Measurements from ENCODE around the gene SPECC1.

GRCh38 chr17:20232611-20233010, 223.5 kb downstream of the SPECC1 start:
- TF ChIP-seq CTCF (IDR thresholded peaks at IDR 0.05) (no peak), EZH2phosphoT487 (IDR thresholded peaks at IDR 0.05) (no peak), EZH2 (IDR thresholded peaks at IDR 0.05) (no peak)
